GM18909 (cell line): ENCODE data around the gene NDC1.
"Not testable (repeated sequence)": the region's sequence is repeated elsewhere in the genome, so short reads cannot be mapped to it uniquely, and the experiment has no call there.

Experiments
- ATAC-seq: cut with Tn5 transposase; IDR thresholded peaks from one replicate; pipeline ENCODE4 v1.9.1; 2021; ENCODE audit warnings: mild to moderate bottlenecking; ENCODE audit not compliant: unreplicated experiment, poor library complexity

The NDC1 gene

DNA sequence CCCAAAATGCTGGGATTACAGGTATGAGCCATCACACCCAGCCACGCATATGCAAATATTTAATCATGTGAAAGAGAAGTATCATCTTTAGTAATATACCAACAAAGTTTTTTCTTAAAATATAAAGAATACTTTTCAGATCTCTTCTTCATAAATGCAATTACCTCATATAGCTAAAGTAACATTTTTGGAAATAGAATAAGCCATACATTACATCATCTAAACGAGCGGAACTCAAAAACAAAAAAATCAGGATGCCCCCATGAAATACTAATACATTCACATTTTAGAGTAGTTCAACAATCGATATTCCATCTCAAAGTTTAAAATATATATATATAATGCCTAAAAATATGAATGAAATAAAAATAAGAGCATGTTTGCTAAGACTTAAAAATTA, 4.7 kb downstream of the NDC1 start:
- ATAC-seq: no peak

DNA sequence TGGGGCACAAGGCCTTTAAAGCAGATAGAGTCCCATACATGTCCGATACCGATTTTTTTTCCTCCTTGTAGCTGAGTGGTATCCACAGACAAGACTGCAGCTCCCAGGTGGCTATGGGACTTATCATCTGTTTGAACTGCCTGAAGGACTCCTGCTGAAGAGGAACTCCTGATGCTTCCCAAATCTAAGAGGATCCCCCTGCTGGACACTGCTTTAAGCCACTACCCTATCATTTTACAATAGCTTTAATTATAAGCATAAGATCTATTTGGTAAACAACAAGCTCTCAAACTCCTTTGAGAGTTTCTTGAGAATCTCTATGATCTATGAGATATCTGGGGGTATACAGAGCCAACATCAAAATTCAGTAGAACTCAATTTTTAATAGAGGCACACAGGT, 11.7 kb downstream of the NDC1 start:
- no peak for ATAC-seq

DNA sequence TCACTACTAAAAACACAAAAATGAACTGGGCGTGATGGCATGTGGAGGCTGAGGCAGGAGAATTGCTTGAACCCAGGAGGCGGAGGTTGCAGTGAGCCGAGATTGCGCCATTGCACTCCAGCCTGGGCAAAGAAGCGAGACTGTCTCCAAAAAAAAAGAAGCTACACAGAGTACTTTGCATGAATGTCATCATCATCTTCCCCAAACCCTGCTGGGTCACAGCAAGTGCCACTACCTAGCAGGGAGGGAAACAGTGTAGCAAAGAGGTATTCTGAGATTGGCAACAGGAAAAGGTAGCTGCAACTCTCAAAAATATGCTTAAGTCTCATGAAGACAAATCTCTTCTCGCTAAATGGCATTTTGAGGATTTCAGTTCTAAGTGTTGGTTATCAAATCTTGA, 12.8 kb downstream of the NDC1 start:
- no peak for ATAC-seq

DNA sequence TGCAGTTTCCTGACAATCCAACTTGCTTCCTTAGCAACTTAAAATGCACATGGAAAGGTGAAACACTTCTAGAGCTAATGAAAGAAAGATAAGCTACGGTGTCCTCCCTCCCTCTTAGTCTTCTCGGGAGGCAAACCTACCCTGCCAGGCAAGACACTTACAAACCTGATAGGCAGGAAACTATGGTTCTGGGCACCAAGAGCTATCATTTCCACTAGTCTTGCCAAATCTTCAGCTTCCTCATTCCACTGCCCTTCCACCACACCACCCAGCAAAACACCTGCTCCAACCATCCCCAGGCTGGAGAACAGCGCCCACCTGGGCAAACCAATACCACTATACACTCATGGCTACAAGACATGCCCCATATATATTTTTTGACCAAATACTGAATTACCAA, 15.2 kb downstream of the NDC1 start:
- no peak for ATAC-seq

DNA sequence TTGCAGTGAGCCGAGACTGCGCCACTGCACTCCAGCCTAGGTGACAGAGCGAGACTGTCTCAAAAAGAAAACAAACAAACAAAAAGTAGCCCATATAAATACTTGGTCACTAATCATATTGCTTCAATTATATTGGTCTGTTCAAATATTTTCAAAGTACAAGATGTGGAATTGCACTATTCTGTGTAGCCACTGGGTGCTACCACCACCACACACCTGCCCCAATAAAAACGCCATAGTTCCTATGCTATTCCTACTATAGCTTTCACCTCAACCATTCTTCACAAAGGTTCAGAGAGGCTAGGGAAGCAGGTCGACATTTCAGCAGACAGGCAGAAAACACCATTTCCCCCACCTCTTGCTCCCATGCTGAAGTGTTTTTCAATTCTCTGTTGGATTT, 16.7 kb downstream of the NDC1 start:
- no peak for ATAC-seq

DNA sequence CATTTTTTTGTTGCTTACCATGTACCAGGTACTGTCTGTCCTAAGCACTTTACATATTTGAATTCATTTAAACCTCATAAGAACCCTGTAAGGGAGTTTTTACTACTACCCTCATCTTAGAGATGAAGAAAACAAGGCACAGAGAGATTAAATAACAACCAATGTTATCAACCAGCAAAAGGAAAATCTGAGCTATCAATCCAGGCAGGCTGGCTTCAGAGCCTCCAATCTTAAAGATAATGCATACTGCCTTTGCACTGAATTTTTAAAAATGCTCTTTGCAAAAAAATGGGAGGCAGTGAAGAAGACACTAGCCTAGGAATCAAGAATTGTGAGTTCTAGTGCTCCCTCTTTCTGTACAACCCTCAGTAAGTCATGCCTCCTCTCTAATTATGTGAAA, 18.7 kb downstream of the NDC1 start:
- ATAC-seq: no peak

DNA sequence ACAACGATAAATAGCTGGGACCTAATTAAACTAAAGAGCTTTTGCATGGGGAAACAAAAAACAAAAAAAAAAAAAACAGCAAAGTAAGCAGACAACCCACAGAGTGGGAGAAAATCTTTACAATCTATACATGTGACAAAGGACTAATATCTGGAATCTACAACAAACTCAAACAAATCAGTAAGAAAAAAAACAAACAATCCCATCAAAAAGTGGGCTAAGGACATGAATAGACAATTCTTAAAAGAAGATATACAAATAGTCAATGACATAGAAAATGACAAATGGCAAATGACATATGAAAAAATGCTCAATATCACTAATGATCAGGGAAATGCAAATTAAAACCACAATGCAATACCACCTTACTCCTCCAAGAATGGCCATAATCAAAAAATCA, 21.5 kb downstream of the NDC1 start:
- ATAC-seq: not testable (repeated sequence)

DNA sequence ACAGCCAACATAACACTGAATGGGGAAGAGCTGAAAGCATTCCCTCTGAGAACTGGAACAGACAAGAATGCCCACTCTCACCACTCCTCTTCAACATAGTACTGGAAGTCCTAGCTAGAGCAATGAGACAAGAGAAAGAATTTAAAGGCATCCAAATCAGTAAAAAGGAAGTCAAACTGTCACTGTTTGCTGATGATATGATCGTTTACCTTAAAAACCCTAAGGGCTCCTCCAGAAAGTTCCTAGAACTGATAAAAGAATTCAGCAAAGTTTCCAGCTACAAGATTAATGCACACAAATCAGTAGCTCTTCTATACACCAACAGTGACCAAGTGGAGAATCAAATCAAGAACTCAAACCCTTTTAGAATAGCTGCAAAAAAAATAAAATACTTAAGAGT, 22.6 kb downstream of the NDC1 start:
- not testable (repeated sequence) for ATAC-seq

DNA sequence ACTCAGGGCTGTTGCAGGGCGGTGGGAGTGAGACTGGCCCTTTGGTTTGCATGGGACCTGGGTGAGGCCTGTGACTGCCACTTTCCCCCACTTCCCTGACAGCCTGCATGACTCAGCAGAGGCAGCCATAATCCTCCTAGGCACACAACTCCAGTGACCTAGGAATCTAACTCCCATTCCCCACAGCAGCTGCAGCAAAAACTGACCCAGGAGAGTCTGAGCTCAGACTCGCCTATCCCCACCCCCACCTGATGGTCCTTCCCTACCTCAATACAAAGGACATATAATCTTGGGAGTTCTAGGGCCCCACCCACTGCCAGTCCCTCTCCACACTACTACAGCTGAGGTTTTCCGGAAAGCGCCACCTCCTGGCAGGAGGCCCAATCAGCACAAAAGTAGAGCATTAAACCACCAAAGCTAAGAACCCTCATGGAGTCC, 26.7 kb downstream of the NDC1 start:
- no peak for ATAC-seq

DNA sequence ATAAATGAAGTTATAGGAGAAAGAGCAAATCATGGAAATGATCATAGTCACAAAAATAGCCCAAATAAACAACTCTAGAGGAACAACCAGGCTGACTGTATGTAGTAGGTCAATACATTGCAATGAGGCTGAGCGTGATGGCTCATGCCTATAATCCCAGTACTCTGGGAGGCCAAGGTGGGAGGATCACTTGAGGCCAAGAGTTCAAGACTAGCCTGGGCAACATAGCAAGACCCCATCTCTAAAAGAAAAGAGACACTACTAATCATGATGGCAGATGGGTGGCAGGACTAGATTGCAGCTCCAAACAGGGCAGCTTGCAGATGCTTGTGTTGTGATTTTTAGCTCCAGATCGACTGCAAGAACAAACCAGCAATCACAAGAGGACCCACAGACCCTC, 27.6 kb downstream of the NDC1 start:
- no peak for ATAC-seq

DNA sequence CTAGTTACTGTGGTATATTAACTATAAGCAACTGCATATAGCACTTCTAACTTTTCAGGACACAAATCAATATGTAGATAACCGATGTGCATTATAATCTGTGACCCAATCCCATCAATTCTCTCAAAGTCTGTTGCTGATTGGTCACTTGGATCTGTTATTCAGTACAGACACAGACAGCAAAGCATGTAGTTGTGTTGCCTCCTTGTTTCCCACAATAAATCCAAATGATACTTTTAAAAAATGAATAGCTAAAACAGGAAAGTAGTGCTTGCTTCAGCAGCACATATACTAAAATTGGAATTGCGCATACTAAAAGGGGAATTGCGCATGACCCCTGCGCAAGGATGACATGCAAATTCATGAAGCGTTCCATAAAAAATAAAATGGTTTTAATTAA, 28.1 kb downstream of the NDC1 start:
- ATAC-seq: no peak

DNA sequence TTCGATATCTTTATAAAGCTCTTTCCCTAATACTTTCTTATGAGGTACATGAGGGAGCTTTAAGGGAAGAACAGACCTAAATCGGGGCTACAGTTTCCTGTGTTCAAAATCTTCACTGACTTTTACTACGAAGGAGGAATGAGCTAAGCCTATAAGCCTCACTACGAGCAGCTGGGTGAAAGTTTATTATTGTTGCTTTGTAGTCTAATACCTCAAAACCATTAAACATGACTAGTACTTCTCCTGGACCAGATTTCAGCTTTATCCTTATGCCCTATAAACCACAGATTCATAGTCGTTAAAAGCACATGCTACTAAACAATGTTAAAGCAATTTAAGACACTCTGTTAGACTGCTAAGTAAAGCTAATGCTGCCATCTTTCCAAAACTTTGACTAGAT, 30.2 kb downstream of the NDC1 start:
- no peak for ATAC-seq

DNA sequence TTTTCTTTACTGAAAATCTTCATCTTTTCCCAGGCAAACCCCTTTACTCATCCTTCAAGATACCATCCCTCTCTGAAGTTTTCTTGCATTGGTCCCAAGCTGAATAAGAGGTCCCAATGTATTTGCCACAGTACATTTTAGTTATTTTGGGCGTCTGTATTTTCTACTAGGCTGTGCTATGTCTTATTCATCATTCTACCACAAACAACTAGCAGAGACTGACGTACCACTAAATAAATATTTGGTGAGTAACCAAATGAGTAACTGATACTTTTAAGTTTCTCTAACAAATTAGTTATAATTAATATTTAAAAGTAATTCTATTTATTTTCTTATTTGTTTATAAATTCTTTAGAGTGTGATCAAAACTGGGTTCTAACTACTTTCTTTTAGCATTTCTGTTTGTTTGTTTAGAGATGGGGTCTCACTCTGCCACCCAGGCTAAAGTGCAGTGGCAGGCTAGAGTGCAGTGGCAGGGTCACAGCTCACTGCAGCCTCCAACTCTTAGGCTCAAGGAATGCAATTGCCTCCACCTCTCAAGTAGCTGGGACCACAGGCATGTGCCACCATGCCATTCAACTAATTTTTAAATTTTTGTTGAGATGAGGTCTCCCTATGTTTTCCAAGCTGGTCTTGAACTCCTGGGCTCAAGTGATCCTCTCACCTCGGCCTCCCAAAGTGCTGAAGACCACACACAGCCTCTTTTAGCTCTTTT, 33.1 kb downstream of the NDC1 start:
- no peak for ATAC-seq

DNA sequence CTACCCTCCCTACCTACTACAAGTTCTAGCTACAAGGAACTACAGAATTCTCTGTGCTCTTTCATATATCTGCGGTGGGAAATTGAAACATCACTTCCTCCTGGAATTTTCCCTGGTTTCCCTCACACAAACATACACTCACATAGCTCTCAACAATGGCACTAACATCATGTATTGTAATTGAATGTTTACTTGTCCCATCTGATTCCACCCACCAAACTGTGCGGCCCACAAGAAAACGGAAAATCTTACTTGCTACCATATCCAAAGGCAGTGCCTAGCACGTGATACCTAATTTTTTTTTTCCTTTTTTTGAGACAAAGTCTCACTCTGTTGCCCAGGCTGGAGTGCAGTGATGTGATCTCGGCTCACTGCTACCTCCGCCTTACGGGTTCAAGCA, 33.9 kb downstream of the NDC1 start:
- ATAC-seq: no peak

DNA sequence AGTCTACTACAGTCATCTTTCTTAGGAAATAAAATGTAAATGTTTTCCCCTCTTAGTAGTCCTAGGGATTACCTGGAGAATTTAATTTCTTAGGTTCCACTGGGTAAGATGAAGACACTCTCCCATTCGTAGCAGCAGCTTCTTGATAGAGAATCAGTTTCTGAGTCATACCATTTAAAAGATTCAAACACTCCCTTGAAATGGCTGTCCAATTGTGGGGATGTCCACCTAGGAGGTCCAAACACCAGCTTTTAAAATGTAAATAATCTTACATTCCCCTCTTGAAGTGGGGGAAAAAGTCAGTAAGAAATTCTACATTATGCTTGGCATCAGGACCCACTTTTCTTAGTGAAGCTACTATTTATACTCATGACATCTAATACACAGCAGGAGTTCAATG, 37.5 kb downstream of the NDC1 start:
- no peak for ATAC-seq

DNA sequence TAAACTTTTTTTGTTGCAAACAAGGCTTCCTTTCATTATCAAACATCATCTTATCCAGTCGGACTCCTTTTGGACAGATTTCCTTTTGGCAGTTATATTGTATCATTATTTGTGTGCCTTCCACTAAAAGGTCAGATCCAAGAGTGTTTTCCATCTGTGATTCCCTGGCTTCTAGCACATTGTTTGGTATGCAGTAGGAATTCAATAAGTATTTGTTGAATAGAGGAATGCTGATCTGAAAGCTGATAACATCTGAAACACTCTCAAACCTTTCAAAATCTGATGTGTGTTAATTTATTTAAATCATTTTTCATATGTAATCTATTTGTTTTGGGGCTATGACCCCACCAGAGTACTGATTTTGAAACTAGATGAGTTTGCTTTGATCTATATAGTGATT, 39.0 kb downstream of the NDC1 start:
- no peak for ATAC-seq

DNA sequence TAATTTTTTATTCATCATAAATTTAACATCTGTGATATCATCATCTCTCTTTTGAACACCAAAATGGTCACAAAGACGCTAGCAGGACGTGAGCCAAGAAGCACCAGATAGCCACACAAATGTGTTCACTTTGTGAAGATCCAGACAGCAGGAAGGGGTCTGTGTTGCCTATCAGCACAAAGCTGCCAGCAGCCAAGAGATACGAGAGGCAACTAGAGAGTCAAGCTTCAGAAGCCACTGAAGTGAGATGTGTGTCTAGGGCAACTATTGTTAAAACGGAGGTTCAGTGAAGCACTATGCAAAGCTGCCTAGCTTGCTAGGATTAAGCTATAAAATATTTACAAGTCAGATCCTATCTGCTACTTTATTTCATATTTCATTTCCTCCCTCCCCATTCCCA, 45.3 kb downstream of the NDC1 start:
- ATAC-seq: no peak

DNA sequence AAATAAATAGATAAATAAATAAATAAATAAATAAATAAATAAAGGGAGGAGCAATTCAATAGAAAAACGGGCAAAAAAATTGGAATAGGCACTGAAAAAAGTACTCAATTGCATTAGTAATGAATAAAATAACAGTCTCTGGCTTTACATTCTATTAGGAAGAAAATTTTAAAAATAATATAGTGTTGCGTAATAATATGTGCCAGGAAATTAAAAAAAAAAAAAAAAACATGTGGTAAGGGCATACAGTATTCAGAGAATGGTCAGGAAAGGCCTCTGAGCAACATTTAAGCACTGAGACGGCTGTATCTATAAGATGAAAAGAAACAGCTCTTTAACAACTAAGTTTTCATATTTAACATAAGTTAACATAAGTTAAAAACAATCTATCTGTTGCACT, 50.4 kb downstream of the NDC1 start:
- ATAC-seq: no peak

DNA sequence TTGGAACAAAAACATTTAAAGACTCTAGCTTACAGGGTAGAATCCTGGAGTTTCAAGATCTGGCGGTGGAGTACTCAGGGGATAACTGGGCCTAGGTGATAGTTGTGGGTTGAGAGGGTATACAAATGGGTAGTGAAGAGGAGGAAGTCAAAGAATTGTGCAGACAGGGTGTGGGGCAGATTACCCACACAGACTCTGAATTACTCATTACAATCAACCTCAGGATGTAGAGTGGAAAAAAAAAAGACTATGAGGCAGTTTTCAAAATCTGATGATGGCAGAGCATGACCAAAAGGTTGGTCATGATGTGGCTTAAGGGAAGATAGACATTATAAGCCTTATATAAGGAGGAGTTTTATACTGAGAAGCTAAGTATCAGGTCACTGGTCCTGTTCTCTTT, 55.0 kb downstream of the NDC1 start:
- no peak for ATAC-seq

DNA sequence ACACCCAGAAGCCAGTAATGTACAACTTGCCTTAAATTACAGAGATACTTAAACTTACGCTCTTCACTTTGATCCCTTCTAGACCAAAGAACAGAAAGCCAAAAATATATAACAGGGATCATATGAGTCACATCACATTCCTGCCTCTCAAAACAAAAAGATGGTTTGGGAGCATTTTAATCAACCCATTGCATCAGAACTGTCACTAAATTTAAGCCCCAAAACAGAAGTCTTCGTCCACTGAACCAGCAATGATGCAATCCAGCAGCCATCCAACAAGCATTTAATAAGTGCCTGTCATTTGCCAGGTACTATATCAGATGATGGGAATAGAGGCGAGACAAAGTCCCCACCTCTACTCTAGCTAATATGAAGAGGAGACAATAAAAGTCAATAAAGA, 56.4 kb downstream of the NDC1 start:
- ATAC-seq: no peak

DNA sequence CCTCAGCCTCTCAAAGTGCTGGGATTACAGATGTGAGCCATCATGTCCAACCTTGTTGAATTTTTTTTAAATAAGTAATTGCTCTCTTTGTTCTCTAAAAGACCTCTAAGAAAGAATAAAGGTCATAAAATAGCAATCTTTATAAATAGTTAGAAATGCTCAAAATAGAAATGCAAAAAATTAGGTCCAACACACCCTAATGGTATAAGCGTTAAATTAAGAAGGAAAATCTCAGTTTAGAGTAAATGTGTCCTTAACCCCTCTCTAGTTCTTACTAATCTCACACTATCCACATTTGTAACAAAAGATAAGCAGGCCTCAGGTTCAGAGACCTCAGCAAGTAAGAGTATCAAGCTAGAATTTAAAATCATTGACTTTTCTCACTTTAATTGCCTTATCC, 60.8 kb downstream of the NDC1 start:
- no peak for ATAC-seq

DNA sequence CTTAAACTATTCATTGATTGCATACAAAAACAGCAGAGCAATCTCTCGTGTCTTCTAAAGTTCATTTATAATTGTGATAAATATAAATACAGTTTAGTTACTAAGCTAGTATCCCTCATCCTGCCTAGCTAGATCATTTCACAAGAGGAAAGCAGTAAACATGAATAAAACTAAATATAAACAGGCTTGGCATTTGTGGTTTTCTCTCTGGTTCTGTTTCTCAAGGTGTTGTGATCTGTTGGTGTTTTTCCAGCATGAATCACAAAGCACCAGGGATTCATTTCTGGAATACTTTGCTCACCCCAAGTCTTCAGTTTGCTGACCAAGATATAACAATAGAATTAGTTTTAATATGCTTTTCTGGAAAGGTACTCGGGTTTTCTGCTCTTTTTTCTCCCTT, 66.4 kb downstream of the NDC1 start:
- no peak for ATAC-seq

DNA sequence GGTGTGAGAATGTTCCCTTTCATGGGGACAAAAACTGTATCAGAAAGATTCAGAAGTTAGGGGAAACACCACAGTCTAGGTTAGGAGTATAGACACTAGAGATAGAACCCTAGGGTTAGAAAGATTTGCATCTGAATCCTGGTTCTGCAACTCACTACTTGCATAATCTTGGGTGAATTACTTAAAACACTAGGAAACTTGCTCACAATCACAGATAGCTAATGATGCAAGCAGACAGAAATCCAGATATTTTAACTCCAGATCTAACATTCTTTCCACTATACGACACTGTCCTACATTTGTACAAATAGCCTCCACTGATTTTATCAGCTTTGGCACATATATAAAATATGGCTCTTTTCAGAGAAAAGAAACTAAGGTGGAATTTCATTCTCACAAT, 68.3 kb downstream of the NDC1 start:
- ATAC-seq: no peak
